ENCODE measurements around the gene PARP16.
"Not testable (repeated sequence)": the region's sequence is repeated elsewhere in the genome, so short reads cannot be mapped to it uniquely, and the experiment has no call there.

The PARP16 gene

GRCh38 chr15:65246939-65247338 lies 39.7 kb downstream of the PARP16 start:
- no peak for TF ChIP-seq CTCF (conservative IDR thresholded peaks at IDR 0.05; ENCODE audit: low read depth, low read length)
- Histone ChIP-seq H3K4me3 (IDR thresholded peaks at IDR 0.05; ENCODE audit: insufficient read depth, low read depth, low read length) (no peak overlapping the region), H3K36me3 (ENCODE audit: insufficient read depth) (no peaks in the 10 kb centered on the region), H3K4me1 (ENCODE audit: low read depth, poor library complexity, severe bottlenecking) (no peaks in the 10 kb centered on the region), H3K9ac (no peak overlapping the region), H3K27ac (no peak overlapping the region), H3K4me2 (no peak overlapping the region), H4K20me1 (ENCODE audit: insufficient read depth) (no peaks in the 10 kb centered on the region), H3K79me2 (ENCODE audit: insufficient read depth, low read depth) (no peaks in the 10 kb centered on the region), H2AFZ (ENCODE audit: low read depth) (no peak overlapping the region), H3K27me3 (ENCODE audit: insufficient read depth, low read depth) (no peaks in the 10 kb centered on the region)

- no peaks in the 10 kb centered on the region for H3K27me3 ChIP-seq (ENCODE audit: insufficient read depth, low read depth)
- H3K4me1 ChIP-seq (ENCODE audit: low read depth, poor library complexity, severe bottlenecking), result no peaks in the 10 kb centered on the region
- no peaks in the 10 kb centered on the region for H4K20me1 ChIP-seq (ENCODE audit: insufficient read depth)
- H3K27ac ChIP-seq, result no peak overlapping the region
- no peak for TF ChIP-seq CTCF (conservative IDR thresholded peaks at IDR 0.05; ENCODE audit: low read depth, low read length)
- H3K79me2 ChIP-seq (ENCODE audit: insufficient read depth, low read depth), result no peaks in the 10 kb centered on the region
- H3K4me3 ChIP-seq (IDR thresholded peaks at IDR 0.05; ENCODE audit: insufficient read depth, low read depth, low read length), result no peak overlapping the region
- H2AFZ ChIP-seq (ENCODE audit: low read depth), result no peak overlapping the region
- H3K9ac ChIP-seq, result no peak overlapping the region
- H3K4me2 ChIP-seq, result no peak overlapping the region
- no peaks in the 10 kb centered on the region for H3K36me3 ChIP-seq (ENCODE audit: insufficient read depth)
These were observed 40.5 kb downstream of the PARP16 start for GRCh38 chr15:65246026-65246714.

- no peak overlapping the region for H3K4me3 ChIP-seq (IDR thresholded peaks at IDR 0.05; ENCODE audit: insufficient read depth, low read depth, low read length)
- no peak for TF ChIP-seq CTCF (conservative IDR thresholded peaks at IDR 0.05; ENCODE audit: low read depth, low read length)
- no peaks in the 10 kb centered on the region for H4K20me1 ChIP-seq (ENCODE audit: insufficient read depth)
- H3K9ac ChIP-seq, result no peak overlapping the region
- H3K27ac ChIP-seq, result no peak overlapping the region
- H3K27me3 ChIP-seq (ENCODE audit: insufficient read depth, low read depth), result no peaks in the 10 kb centered on the region
- H2AFZ ChIP-seq (ENCODE audit: low read depth), result no peak overlapping the region
- H3K4me1 ChIP-seq (ENCODE audit: low read depth, poor library complexity, severe bottlenecking), result no peaks in the 10 kb centered on the region
- no peak overlapping the region for H3K4me2 ChIP-seq
- H3K79me2 ChIP-seq (ENCODE audit: insufficient read depth, low read depth), result no peaks in the 10 kb centered on the region
- H3K36me3 ChIP-seq (ENCODE audit: insufficient read depth), result no peaks in the 10 kb centered on the region
These were observed 41.4 kb downstream of the PARP16 start for GRCh38 chr15:65245096-65245856.

- H3K9ac ChIP-seq, result no peak overlapping the region
- no peak overlapping the region for H3K27ac ChIP-seq
- H3K79me2 ChIP-seq (ENCODE audit: insufficient read depth, low read depth), result no peaks in the 10 kb centered on the region
- H4K20me1 ChIP-seq (ENCODE audit: insufficient read depth), result no peaks in the 10 kb centered on the region
- H3K27me3 ChIP-seq (ENCODE audit: insufficient read depth, low read depth), result no peaks in the 10 kb centered on the region
- TF ChIP-seq CTCF (conservative IDR thresholded peaks at IDR 0.05; ENCODE audit: low read depth, low read length), result no peak
- H3K4me3 ChIP-seq (IDR thresholded peaks at IDR 0.05; ENCODE audit: insufficient read depth, low read depth, low read length), result no peak overlapping the region
- no peak overlapping the region for H3K4me2 ChIP-seq
- no peak overlapping the region for H2AFZ ChIP-seq (ENCODE audit: low read depth)
- no peaks in the 10 kb centered on the region for H3K4me1 ChIP-seq (ENCODE audit: low read depth, poor library complexity, severe bottlenecking)
- no peaks in the 10 kb centered on the region for H3K36me3 ChIP-seq (ENCODE audit: insufficient read depth)
These were observed 42.0 kb downstream of the PARP16 start for GRCh38 chr15:65244638-65245037.

- H3K4me2 ChIP-seq; H2AFZ ChIP-seq (ENCODE audit: low read depth); H3K79me2 ChIP-seq (ENCODE audit: insufficient read depth, low read depth); H3K9ac ChIP-seq; H3K27ac ChIP-seq; H4K20me1 ChIP-seq (ENCODE audit: insufficient read depth); H3K4me1 ChIP-seq (ENCODE audit: low read depth, poor library complexity, severe bottlenecking); H3K4me3 ChIP-seq (IDR thresholded peaks at IDR 0.05; ENCODE audit: insufficient read depth, low read depth, low read length); H3K36me3 ChIP-seq (ENCODE audit: insufficient read depth); H3K27me3 ChIP-seq (ENCODE audit: insufficient read depth, low read depth): not testable (repeated sequence)
These were observed 50.2 kb downstream of the PARP16 start for GRCh38 chr15:65236443-65236842.

Data from KMS-11 (cell line).